SK-N-SH treated with all-trans-retinoic acid at 6 μM for 48 hours (cell line): ENCODE measurements around the gene NOX5.
A peak's percentile ranks its signal among the peaks of the same experiment; 100 is the strongest.

ENCODE experiments used
- ATAC-seq: fragments of 200-7000 bp; cut with Tn5 transposase; 3 replicates; pipeline ENCODE4 v1.9.1; 2020; ENCODE audit warnings: mild to moderate bottlenecking, moderate library complexity
- ARNTL ChIP-seq: fragments of 450-650 bp; formaldehyde crosslinking; IDR thresholded peaks from 2 replicates; pipeline ENCODE4 v1.5.0; 2020; ENCODE audit warnings: low read depth, mild to moderate bottlenecking, moderate library complexity, borderline replicate concordance
- BACH2 ChIP-seq: fragments of 250-450 bp; sonication (Bioruptor Pico); IDR thresholded peaks from 2 replicates; pipeline ENCODE4 v1.9.0; 2021; ENCODE audit warnings: mild to moderate bottlenecking, borderline replicate concordance
- CREB5 ChIP-seq: fragments of 250-450 bp; sonication (Bioruptor Pico); IDR thresholded peaks from 2 replicates; pipeline ENCODE4 v1.5.1; 2020; ENCODE audit warnings: low read depth, mild to moderate bottlenecking, moderate library complexity
- CSDC2 ChIP-seq: fragments of 250-450 bp; sonication (Bioruptor Pico); IDR thresholded peaks from 2 replicates; pipeline ENCODE4 v1.5.0; 2020; ENCODE audit warnings: mild to moderate bottlenecking, moderate library complexity
- CSRNP3 ChIP-seq: fragments of 250-450 bp; sonication (Bioruptor Pico); IDR thresholded peaks from 2 replicates; pipeline ENCODE4 v1.5.1; 2021; ENCODE audit warnings: mild to moderate bottlenecking, moderate library complexity
- GLIS3 ChIP-seq: fragments of 250-450 bp; sonication (Bioruptor Pico); IDR thresholded peaks from 2 replicates; pipeline ENCODE4 v1.5.0; 2020; ENCODE audit warnings: mild to moderate bottlenecking, moderate library complexity
- ISL1 ChIP-seq: fragments of 250-450 bp; sonication (Bioruptor Pico); IDR thresholded peaks from 2 replicates; pipeline ENCODE4 v2.1.2; 2022; ENCODE audit warnings: mild to moderate bottlenecking, moderate library complexity
- OSR1 ChIP-seq: fragments of 250-450 bp; sonication (Bioruptor Pico); IDR thresholded peaks from 2 replicates; pipeline ENCODE4 v1.8.0; 2022; ENCODE audit warnings: moderate library complexity, mild to moderate bottlenecking, inconsistent platforms
- PATZ1 ChIP-seq: fragments of 250-450 bp; sonication (Bioruptor Pico); IDR thresholded peaks from 2 replicates; pipeline ENCODE4 v1.8.0; 2020; ENCODE audit warnings: mild to moderate bottlenecking, moderate library complexity, borderline replicate concordance
- POU6F1 ChIP-seq: fragments of 250-450 bp; sonication (Bioruptor Pico); IDR thresholded peaks from 2 replicates; pipeline ENCODE4 v1.8.0; 2021; ENCODE audit warnings: low read depth, mild to moderate bottlenecking, moderate library complexity, borderline replicate concordance
- PPARA ChIP-seq: fragments of 250-450 bp; sonication (Bioruptor Pico); IDR thresholded peaks from 2 replicates; pipeline ENCODE4 v1.5.0; 2020; ENCODE audit warnings: mild to moderate bottlenecking, borderline replicate concordance
- RARB ChIP-seq: fragments of 250-450 bp; sonication (Bioruptor Pico); IDR thresholded peaks from 2 replicates; pipeline ENCODE4 v1.8.0; 2021; ENCODE audit warnings: mild to moderate bottlenecking, moderate library complexity
- SNAI2 ChIP-seq: fragments of 250-450 bp; sonication (Bioruptor Pico); IDR thresholded peaks from 2 replicates; pipeline ENCODE4 v1.5.0; 2020; ENCODE audit warnings: mild to moderate bottlenecking, moderate library complexity
- TCF4 ChIP-seq: fragments of 250-450 bp; sonication (Bioruptor Pico); IDR thresholded peaks from 2 replicates; pipeline ENCODE4 v1.8.0; 2021; ENCODE audit warnings: mild to moderate bottlenecking, moderate library complexity, borderline replicate concordance
- TOX ChIP-seq: fragments of 250-450 bp; sonication (Bioruptor Pico); IDR thresholded peaks from 2 replicates; pipeline ENCODE4 v1.8.0; 2021; ENCODE audit warnings: mild to moderate bottlenecking, moderate library complexity, borderline replicate concordance
- TSHZ2 ChIP-seq: fragments of 250-450 bp; sonication (Bioruptor Pico); IDR thresholded peaks from 2 replicates; pipeline ENCODE4 v1.5.0; 2020; ENCODE audit warnings: mild to moderate bottlenecking, moderate library complexity
- ZC3H10 ChIP-seq: fragments of 250-450 bp; sonication (Bioruptor Pico); IDR thresholded peaks from 2 replicates; pipeline ENCODE4 v1.5.1; 2021; ENCODE audit warnings: mild to moderate bottlenecking, moderate library complexity
- ZFP3 ChIP-seq: fragments of 250-450 bp; sonication (Bioruptor Pico); IDR thresholded peaks from 2 replicates; pipeline ENCODE4 v1.5.0; 2020; ENCODE audit warnings: mild to moderate bottlenecking, moderate library complexity
- ZFP30 ChIP-seq: fragments of 450-650 bp; formaldehyde crosslinking; IDR thresholded peaks from 2 replicates; pipeline ENCODE4 v1.5.0; 2022; ENCODE audit warnings: mild to moderate bottlenecking, moderate library complexity
- ZNF565 ChIP-seq: fragments of 450-650 bp; formaldehyde crosslinking; conservative IDR thresholded peaks from 2 replicates; pipeline ENCODE4 v1.5.0; 2020; ENCODE audit warnings: low read depth, mild to moderate bottlenecking, moderate library complexity
- ZNF70 ChIP-seq: fragments of 450-650 bp; formaldehyde crosslinking; IDR thresholded peaks from 2 replicates; pipeline ENCODE4 v1.5.0; 2020; ENCODE audit warnings: mild to moderate bottlenecking, moderate library complexity
- ZNF8 ChIP-seq: fragments of 450-650 bp; formaldehyde crosslinking; IDR thresholded peaks from 2 replicates; pipeline ENCODE4 v1.5.0; 2020; ENCODE audit warnings: mild to moderate bottlenecking, moderate library complexity

NOX5 gene

GRCh38 chr15:69036826-69037225, 22.3 kb downstream of the NOX5 start:
- TF ChIP-seq ZNF8 (CRISPR knock-in tag) (no peak), PATZ1 (CRISPR knock-in tag) (no peak), GLIS3 (CRISPR knock-in tag) (no peak), CSDC2 (CRISPR knock-in tag) (no peak), BACH2 (CRISPR knock-in tag) (no peak), SNAI2 (CRISPR knock-in tag) (no peak), POU6F1 (CRISPR knock-in tag) (no peak), CSRNP3 (CRISPR knock-in tag) (no peak), ISL1 (no peak), TSHZ2 (CRISPR knock-in tag) (no peak), PPARA (no peak), OSR1 (CRISPR knock-in tag) (no peak), RARB (CRISPR knock-in tag) (no peak)
- ATAC-seq, result no peak

GRCh38 chr15:69037482-69037881, 23.0 kb downstream of the NOX5 start:
- ATAC-seq, result no peak
- TF ChIP-seq ZFP3 (CRISPR knock-in tag) (peak; percentile 84), PPARA (no peak)

- no peak for TF ChIP-seq ZNF70 (CRISPR knock-in tag)
- no peak for TF ChIP-seq BACH2 (CRISPR knock-in tag)
- no peak for TF ChIP-seq ISL1
- TF ChIP-seq SNAI2 (CRISPR knock-in tag), result no peak
- no peak for TF ChIP-seq GLIS3 (CRISPR knock-in tag)
- no peak for TF ChIP-seq ZC3H10 (CRISPR knock-in tag)
- TF ChIP-seq TCF4 (CRISPR knock-in tag), result no peak
- TF ChIP-seq ZNF8 (CRISPR knock-in tag), result no peak
- no peak for TF ChIP-seq CREB5
- TF ChIP-seq RARB (CRISPR knock-in tag), result no peak
- no peak for TF ChIP-seq ZFP3 (CRISPR knock-in tag)
- TF ChIP-seq TOX (CRISPR knock-in tag), result no peak
- TF ChIP-seq ARNTL (CRISPR knock-in tag), result no peak
- no peak for TF ChIP-seq ZNF565
- TF ChIP-seq CSDC2 (CRISPR knock-in tag), result no peak
- TF ChIP-seq ZFP30, result no peak
- no peak for ATAC-seq
These were observed 23.5 kb downstream of the NOX5 start for GRCh38 chr15:69037977-69038376.
